Suppressor macrophage treated with lipopolysaccharide for 1 hour (primary cell): Measurements from ENCODE around the gene NUBP2.
A peak's percentile ranks its signal among the peaks of the same experiment; 100 is the strongest.

Experiments used
- DNase-seq, 3 donors: peaks; one replicate each; pipeline ENCODE4 v3.0.0-alpha.2; 2020 to 2022

NUBP2 gene

GRCh38 chr16:1759511-1759910, 23.2 kb upstream of the NUBP2 start:
- no peak for DNase-seq

DNA sequence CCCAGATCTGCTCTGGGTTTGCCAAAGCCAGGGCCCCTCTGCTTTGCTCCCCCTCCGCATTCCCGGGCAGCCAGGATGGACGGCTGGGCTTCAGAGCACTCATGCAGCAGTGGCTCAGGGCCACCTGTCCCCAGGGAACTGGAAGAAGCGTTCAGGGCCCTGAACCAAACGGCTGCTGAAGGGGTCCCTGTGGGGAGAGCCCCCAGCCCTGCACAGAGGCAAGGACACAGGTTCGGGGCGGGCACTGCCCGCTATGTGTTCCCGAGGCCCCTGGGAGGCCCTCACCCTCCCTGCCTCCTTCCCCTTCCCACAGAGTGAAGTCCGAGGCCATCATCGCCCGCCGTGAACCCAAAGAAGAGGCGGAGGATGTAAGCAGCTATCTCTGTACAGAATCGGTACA, 21.8 kb upstream of the NUBP2 start:
- DNase-seq: no peak

GRCh38 chr16:1761751-1762150, 21.0 kb upstream of the NUBP2 start:
- no peak for DNase-seq

GRCh38 chr16:1762196-1762878, 20.4 kb upstream of the NUBP2 start:
- DNase-seq: no peak

GRCh38 chr16:1762879-1763520, 19.8 kb upstream of the NUBP2 start:
- DNase-seq: no peak

- DNase-seq: peak in 1 of 3 donors; percentile 5
These were observed 18.9 kb upstream of the NUBP2 start for GRCh38 chr16:1763521-1764511.

DNA sequence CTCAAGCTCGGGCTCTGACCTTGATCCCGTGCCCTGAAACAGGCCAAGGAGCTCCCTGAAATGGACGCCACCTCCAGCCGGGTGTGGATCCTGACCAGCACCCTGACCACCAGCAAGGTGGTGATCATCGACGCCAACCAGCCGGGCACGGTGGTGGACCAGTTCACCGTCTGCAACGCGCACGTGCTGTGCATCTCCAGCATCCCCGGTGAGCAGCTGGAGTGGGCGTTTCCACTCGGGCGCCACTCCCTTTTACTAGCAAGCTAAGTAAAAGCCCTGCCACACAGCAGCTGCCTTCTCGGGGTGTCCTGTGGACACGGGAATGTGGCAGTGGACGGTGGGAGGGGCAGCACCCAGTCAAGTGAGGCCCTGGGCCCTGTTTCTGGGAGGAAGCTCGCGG, 17.8 kb upstream of the NUBP2 start:
- DNase-seq: no peak

DNA sequence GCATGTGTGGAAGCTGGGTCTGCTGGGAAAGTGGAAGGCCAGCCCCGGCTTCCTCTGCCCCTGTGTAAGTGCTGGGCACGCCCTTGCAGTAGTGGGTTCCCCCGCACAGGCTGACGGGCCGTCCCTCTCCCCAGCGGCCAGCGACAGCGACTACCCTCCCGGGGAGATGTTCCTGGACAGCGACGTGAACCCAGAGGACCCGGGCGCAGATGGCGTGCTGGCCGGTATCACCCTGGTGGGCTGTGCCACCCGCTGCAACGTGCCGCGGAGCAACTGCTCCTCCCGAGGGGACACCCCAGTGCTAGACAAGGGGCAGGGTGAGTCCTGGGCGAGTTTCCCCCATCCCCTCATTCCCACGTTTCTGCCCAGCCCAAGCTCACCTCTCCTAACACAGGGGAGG, 16.9 kb upstream of the NUBP2 start:
- no peak for DNase-seq

GRCh38 chr16:1766231-1766630, 16.5 kb upstream of the NUBP2 start:
- no peak for DNase-seq

- DNase-seq: no peak
These were observed 16.1 kb upstream of the NUBP2 start for GRCh38 chr16:1766701-1767100.

GRCh38 chr16:1767116-1767994, 15.4 kb upstream of the NUBP2 start:
- DNase-seq: no peak

GRCh38 chr16:1768061-1768766, 14.5 kb upstream of the NUBP2 start:
- no peak for DNase-seq

- no peak for DNase-seq
These were observed 13.9 kb upstream of the NUBP2 start for GRCh38 chr16:1768767-1769401.

GRCh38 chr16:1769402-1770300, 13.1 kb upstream of the NUBP2 start:
- no peak for DNase-seq

- DNase-seq: peak; percentile 38 to 76 (median 46)
These were observed 12.2 kb upstream of the NUBP2 start for GRCh38 chr16:1770328-1771187.

DNA sequence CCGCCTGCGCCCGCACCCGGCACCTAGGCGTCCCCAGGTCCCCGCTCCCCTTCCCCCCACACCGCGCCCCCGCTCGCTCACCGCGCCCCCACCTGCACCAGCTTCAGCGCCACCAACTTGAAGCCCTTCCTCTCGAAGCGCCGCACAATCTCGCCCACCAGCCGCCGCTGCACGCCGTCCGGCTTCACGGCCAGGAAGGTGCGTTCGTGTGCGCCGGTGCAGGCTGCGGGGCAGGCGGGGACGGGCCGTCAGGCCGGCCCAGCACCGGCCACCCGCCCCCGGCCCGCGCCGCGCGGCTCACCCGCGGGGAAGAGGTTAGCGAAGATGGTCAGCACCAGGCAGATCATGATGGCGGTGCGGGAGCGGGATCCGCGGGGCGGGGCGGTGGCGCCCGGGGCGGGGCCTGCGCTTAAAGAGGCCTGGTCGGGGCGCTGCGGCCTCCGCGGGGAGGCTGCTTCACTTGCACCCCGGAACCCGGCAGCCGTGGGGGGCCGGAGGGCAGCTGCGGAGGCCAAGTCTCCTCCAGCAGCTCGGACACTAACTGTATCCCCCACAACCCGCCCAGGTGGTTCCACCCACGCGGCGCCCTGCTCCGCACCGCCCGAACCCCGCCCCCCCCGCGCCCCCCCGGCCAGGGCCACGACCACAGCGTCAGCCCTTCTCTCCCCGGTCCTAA, 11.4 kb upstream of the NUBP2 start, which contains the start of gene NME3:
Gene NME3, minus strand, starts transcription at position 356 of the 676 bp plus-strand sequence. Its CDS starts 9 bp downstream, at position 347.
- DNase-seq: peak; percentile 71 to 91 (median 81)

GRCh38 chr16:1771864-1772361, 10.8 kb upstream of the NUBP2 start:
- peak in 1 of 3 donors; percentile 21 for DNase-seq

- DNase-seq: peak in 2 of 3 donors; percentile 36 to 46
These were observed 10.3 kb upstream of the NUBP2 start, which contains the start of gene EME2 for GRCh38 chr16:1772362-1772907. Gene EME2 (plus strand): TSS chr16:1772810. CDS start chr16:1773228, 418 bp downstream.
